ENCODE results near the gene POLR3A. TPM values are rescaled to one million over a fixed set of nuclear protein-coding genes. Genes with fewer than 3 reads are reported as not detected.
"Not testable (repeated sequence)": the region's sequence is repeated elsewhere in the genome, so short reads cannot be mapped to it uniquely, and the experiment has no call there.

The POLR3A gene
- total RNA-seq: 10 to 100 TPM; 16.2 to 17.5 TPM

GRCh38 chr10:78029269-78030226 is at the start of gene POLR3A:
TSS of gene POLR3A (minus strand) at chr10:78029515. CDS start at chr10:78029407, 108 bp downstream.
- H3K4me1 Mint-ChIP-seq (ENCODE audit: low read depth): peaks cover 28% of the 10 kb centered on the region
- intact Hi-C loops (cut with micrococcal nuclease): loop anchor here (5.0 kb wide), 1 partner anchor 273 kb away; no protein-coding TSS in a partner anchor

DNA sequence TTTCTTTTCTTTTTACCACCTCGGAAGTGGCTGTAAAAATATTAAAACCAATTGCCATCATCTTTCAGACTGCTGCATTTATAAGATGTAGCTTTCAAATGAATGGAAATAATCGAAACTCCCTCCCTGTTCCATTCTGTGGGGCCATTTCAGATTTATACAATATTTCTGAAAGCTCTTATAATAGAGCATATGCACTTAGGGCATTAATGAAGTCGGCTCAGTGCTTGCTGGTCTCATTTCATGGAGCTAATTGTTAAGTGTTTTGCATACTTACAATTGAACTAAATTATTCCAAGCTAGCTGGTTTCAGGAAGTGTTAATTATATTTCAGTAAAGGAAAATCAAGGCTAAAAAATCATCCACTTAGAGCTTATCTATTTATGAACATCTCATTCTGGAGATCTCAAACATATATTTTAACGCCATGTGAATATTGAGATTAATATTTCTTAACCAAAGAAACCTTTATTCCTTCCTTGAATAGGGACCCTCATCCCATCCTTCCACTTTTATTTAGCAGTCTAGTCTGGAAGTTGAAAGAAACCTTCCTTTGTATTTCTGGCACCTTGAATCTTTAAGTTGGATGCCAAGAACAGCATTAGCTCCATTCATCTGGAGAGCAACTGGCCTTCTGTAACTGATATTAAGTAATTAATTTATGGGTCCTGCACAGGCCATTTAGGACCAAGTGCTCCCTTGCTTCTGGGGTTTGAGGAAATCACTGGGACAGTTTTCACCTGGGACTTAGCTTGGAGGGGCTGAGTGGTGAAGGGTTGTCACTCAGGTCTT is 49.4 kb upstream of the POLR3A start:
- ChIA-PET POLR2A (no interaction called here), CTCF (interaction anchor here (1.3 kb wide), 1 partner anchor 31 kb away, joined by 3 read pairs; no protein-coding TSS in a partner anchor)
- H3K27ac Mint-ChIP-seq: no peak overlapping the region
- no peaks in the 10 kb centered on the region for H3K4me1 Mint-ChIP-seq (ENCODE audit: low read depth)
- intact Hi-C loops (cut with micrococcal nuclease): no loop called here
- no peak overlapping the region for H3K4me3 Mint-ChIP-seq
- no peak for TF ChIP-seq CTCF (IDR thresholded peaks at IDR 0.05)
- H3K9me3 Mint-ChIP-seq: peaks cover 7% of the 10 kb centered on the region
- no peaks in the 10 kb centered on the region for H3K27me3 Mint-ChIP-seq
- ATAC-seq (no peak), DNase-seq (no peak)
- H3K36me3 Mint-ChIP-seq (ENCODE audit: low read depth): peaks cover 4% of the 10 kb centered on the region

More at GRCh38 chr10:78029269-78030226, at the start of gene POLR3A:
- POLR2A ChIA-PET: interaction anchor here (0.8 to 5.3 kb wide), 3 partner anchors 10 to 275 kb away, joined by 3 to 25 read pairs (median 8); no protein-coding TSS in a partner anchor
- H3K27me3 Mint-ChIP-seq: no peaks in the 10 kb centered on the region
- H3K4me3 Mint-ChIP-seq: peak within 1 kb of the TSS; percentile 100
- CTCF ChIA-PET: interaction anchor here (1.0 to 2.0 kb wide), 5 partner anchors 13 to 182 kb away, joined by 3 to 13 read pairs (median 4); no protein-coding TSS in a partner anchor
- peak; percentile 63 for TF ChIP-seq CTCF (IDR thresholded peaks at IDR 0.05)
- peaks cover 28% of the 10 kb centered on the region for H3K36me3 Mint-ChIP-seq (ENCODE audit: low read depth)
- DNase-seq (peak; percentile 96), ATAC-seq (peak; percentile 61)
- H3K27ac Mint-ChIP-seq: peak within 1 kb of the TSS; percentile 97
- no peaks in the 10 kb centered on the region for H3K9me3 Mint-ChIP-seq

DNA sequence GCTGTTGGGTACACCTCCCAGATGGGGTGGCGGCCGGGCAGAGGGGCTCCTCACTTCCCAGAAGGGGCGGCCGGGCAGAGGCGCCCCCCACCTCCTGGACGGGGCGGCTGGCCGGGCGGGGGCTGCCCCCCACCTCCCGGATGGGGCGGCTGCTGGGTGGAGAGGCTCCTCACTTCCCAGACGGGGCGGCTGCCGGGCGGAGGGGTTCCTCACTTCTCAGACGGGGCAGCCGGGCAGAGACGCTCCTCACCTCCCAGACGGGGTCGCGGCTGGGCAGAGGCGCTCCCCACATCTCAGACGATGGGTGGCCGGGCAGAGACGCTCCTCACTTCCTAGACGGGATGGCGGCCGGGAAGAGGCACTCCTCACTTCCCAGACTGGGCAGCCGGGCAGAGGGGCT is 46.5 kb upstream of the POLR3A start:
- H3K9me3 Mint-ChIP-seq; H3K27me3 Mint-ChIP-seq; intact Hi-C loops (cut with micrococcal nuclease); POLR2A ChIA-PET; H3K4me3 Mint-ChIP-seq; H3K4me1 Mint-ChIP-seq (ENCODE audit: low read depth); H3K36me3 Mint-ChIP-seq (ENCODE audit: low read depth); H3K27ac Mint-ChIP-seq; DNase-seq; CTCF ChIA-PET; ATAC-seq: not testable (repeated sequence)

GRCh38 chr10:78072504-78072903 is 43.2 kb upstream of the POLR3A start:
- ChIA-PET POLR2A (interaction anchor here (1.4 kb wide), 1 partner anchor 11 kb away, joined by 3 read pairs; no protein-coding TSS in a partner anchor), CTCF (interaction anchor here (1.1 kb wide), 1 partner anchor 25 kb away, joined by 4 read pairs; no protein-coding TSS in a partner anchor)
- Mint-ChIP-seq H3K9me3 (peaks cover 7% of the 10 kb centered on the region), H3K27ac (no peak overlapping the region), H3K4me3 (no peak overlapping the region), H3K27me3 (no peaks in the 10 kb centered on the region), H3K36me3 (ENCODE audit: low read depth) (peaks cover 4% of the 10 kb centered on the region), H3K4me1 (ENCODE audit: low read depth) (no peaks in the 10 kb centered on the region)
- DNase-seq: no peak
- ATAC-seq: no peak
- no peak for TF ChIP-seq CTCF (IDR thresholded peaks at IDR 0.05)
- intact Hi-C loops (cut with micrococcal nuclease): no loop called here

GRCh38 chr10:78071857-78072179 is 42.5 kb upstream of the POLR3A start:
- intact Hi-C loops (cut with micrococcal nuclease): no loop called here
- ChIA-PET POLR2A (interaction anchor here (1.4 kb wide), 1 partner anchor 11 kb away, joined by 3 read pairs; no protein-coding TSS in a partner anchor), CTCF (interaction anchor here (1.1 kb wide), 1 partner anchor 25 kb away, joined by 4 read pairs; no protein-coding TSS in a partner anchor)
- Mint-ChIP-seq H3K9me3 (peaks cover 7% of the 10 kb centered on the region), H3K4me1 (ENCODE audit: low read depth) (no peaks in the 10 kb centered on the region), H3K36me3 (ENCODE audit: low read depth) (peaks cover 4% of the 10 kb centered on the region), H3K4me3 (no peak overlapping the region), H3K27ac (no peak overlapping the region), H3K27me3 (no peaks in the 10 kb centered on the region)
- DNase-seq (no peak), ATAC-seq (no peak)
- no peak for TF ChIP-seq CTCF (IDR thresholded peaks at IDR 0.05)
